AG04449 (cell line): ENCODE results near the gene ZNF438.
"Not testable (repeated sequence)": the region's sequence is repeated elsewhere in the genome, so short reads cannot be mapped to it uniquely, and the experiment has no call there.

Source experiments
- CTCF ChIA-PET: fragments of 350-600 bp; formaldehyde crosslinking; extraction: SDS; loops from one replicate; lab custom pipeline; 2021; ENCODE audit warnings: antibody characterized with exemption; lab: Yijun Ruan, JAX
- POLR2A ChIA-PET: fragments of 400-600, 350-600 bp; formaldehyde crosslinking; extraction: SDS; loops from one replicate; lab custom pipeline; 2020; ENCODE audit warnings: antibody characterized with exemption, inconsistent platforms; lab: Yijun Ruan, JAX
- DNase-seq: peaks from one replicate; pipeline ENCODE4 v3.0.0-alpha.2; 2010; ENCODE audit warnings: low read depth, low spot score
- H3K4me3 ChIP-seq: 2 replicates; pipeline ENCODE4 v1.5.1; 2011; ENCODE audit warnings: low read depth, mild to moderate bottlenecking, control low read depth, low read length
- TF ChIP-seq, protein P1 (sequence below): IDR thresholded peaks from one replicate; pipeline ENCODE4 v1.5.1; 2011; ENCODE audit warnings: mild to moderate bottlenecking, moderate library complexity, low read length, control low read depth, inconsistent platforms; ENCODE audit not compliant: insufficient read depth; ENCODE audit errors: missing control alignments

ZNF438 gene

DNA sequence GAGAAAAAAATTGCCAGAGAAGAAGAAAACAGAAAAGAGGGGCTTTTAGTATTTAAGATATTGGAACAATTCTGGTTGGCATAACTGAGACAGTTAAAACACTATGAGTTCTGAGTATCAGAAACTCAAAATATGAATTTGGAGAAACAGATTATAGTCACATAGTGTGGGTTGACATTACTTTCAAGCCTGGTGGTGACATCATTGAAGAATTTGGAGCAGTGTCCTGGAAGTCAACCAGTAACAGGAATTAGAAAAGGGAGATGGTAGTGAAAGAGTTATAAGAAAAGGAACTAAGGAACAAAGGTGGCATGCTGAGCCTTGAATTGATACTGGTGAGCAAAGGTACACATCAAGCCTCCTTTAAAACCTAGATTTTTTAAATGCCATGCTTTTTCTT lies 88.2 kb downstream of the ZNF438 start:
- ChIA-PET CTCF (no interaction called here), POLR2A (no interaction called here)
- TF ChIP-seq, protein P1, sequence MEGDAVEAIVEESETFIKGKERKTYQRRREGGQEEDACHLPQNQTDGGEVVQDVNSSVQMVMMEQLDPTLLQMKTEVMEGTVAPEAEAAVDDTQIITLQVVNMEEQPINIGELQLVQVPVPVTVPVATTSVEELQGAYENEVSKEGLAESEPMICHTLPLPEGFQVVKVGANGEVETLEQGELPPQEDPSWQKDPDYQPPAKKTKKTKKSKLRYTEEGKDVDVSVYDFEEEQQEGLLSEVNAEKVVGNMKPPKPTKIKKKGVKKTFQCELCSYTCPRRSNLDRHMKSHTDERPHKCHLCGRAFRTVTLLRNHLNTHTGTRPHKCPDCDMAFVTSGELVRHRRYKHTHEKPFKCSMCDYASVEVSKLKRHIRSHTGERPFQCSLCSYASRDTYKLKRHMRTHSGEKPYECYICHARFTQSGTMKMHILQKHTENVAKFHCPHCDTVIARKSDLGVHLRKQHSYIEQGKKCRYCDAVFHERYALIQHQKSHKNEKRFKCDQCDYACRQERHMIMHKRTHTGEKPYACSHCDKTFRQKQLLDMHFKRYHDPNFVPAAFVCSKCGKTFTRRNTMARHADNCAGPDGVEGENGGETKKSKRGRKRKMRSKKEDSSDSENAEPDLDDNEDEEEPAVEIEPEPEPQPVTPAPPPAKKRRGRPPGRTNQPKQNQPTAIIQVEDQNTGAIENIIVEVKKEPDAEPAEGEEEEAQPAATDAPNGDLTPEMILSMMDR = no peak

DNA sequence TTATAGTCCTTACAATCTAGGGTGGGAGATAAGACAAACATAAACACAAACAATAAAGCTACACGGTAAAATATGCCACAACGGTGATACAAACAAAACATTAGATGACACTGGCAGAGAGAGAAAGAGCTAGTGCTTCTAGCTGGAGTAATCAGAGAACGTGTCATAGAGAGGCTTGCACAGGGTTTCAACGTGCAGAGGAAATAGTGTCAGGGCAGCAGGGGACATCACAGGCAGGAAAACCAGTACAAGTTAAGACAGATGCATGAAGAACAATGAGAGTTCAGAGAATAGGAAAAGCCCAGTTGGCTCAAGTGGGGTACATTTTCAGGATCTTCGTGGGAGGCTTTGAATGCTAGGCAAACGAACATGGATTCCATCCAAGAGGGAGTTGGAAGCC lies 91.4 kb downstream of the ZNF438 start:
- no peak for DNase-seq
- CTCF ChIA-PET = no interaction called here
- TF ChIP-seq, protein P1 = no peak
- POLR2A ChIA-PET = no interaction called here
- no peak overlapping the region for H3K4me3 ChIP-seq

More for the DNA sequence above, 88.2 kb downstream of the ZNF438 start:
- no peak for DNase-seq
- no peak overlapping the region for H3K4me3 ChIP-seq

DNA sequence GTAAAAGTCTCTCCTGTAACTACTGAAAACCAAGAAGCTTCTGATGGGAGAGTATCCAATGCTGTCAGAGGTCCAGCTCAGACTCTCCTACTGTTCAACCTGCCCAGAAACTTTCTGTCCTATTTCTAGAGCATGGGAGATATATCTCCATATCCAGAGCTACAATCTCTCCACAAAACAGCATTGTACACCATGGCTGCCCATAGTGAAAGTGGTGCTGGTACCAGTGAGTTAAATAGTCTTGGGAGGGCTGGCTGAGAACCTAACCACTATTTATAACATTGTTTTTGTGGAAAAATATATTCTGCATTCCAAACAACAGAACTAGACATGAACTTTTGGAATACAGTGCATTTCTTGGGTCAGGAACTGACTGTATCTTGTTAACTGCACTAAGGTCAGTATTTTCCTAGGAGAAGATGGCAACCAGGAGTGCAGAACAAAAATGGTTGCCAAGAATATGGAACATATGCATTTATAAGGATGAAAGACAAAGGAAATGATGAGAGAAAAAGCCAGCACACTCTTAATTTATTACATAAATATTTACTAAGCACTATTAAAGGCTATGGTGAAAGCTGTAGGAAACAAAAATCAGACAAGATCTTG lies 91.9 kb downstream of the ZNF438 start:
- no peak for DNase-seq
- TF ChIP-seq, protein P1 = no peak
- CTCF ChIA-PET = no interaction called here
- POLR2A ChIA-PET = no interaction called here
- no peak overlapping the region for H3K4me3 ChIP-seq

DNA sequence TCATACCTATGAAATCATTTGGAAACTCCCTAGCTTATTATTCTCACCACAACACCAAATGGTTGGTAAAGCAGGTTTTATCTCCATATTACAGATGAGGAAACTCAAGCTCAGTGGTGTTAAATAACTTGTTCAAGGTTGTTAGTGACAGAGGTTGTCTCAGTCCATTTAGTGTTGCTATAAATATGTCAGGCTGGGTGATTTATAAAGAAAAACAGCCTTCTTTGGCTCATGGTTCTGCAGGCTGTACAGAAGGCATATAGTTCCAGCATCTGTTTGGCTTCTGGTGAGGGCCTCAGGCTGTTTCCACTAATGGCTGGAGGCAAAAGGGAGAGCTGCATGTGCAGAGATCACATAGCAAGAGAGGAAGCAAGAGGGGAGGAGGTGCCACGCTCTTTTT lies 96.6 kb downstream of the ZNF438 start:
- TF ChIP-seq, protein P1 = no peak
- no peak for DNase-seq
- H3K4me3 ChIP-seq = no peak overlapping the region
- CTCF ChIA-PET = interaction anchor here (1.2 kb wide), 1 partner anchor 9 kb away, joined by 3 read pairs; no protein-coding TSS in a partner anchor
- POLR2A ChIA-PET = no interaction called here

DNA sequence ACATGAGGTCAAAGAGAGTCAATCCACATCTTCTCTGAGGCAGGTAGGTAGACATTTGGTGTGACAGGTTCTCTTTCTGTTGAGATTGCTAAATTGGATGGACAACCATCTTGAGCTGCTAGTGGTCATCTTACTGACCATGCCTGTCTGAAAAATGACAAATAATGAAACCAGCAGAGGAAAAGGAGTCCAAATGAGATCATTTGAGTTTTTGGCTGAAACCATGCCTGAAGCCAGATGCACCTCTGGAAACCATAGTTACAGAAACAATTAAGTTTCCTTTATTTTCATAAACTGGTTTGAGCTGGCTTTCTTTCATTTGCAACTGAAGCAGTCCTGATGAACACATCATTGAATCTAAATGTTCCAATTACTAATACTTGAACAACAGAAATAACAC lies 100.6 kb downstream of the ZNF438 start:
- CTCF ChIA-PET = no interaction called here
- H3K4me3 ChIP-seq = no peak overlapping the region
- no peak for DNase-seq
- TF ChIP-seq, protein P1 = no peak
- POLR2A ChIA-PET = no interaction called here

DNA sequence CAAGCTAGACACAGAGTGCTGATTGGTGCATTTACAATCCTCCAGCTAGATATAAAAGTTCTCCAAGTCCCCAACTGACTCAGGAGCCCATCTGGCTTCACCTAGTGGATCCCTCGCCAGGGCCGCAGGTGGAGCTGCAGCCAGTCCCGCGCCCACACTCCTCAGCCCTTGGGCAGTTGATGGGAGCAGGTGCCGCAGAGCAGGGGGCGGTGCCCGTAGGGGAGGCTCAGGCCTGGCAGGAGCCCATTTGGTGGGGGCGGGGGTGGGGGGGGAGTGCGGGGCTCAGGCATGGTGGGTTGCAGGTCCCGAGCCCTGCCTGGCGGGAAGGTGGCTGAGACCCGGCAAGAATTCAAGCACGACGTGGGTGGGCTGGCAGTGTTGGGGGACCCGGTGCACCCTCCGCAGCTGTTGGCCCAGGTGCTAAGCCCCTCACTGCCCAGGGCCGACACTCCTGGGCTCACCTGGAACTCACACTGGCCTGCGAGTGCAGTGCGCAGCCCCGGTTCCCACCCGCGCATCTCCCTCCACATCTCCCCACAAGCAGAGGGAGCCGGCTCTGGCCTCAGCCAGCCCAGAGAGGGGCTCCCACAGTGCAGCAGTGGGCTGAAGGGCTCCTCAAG lies 101.7 kb downstream of the ZNF438 start:
- CTCF ChIA-PET = no interaction called here
- TF ChIP-seq, protein P1 = no peak
- POLR2A ChIA-PET = no interaction called here
- no peak overlapping the region for H3K4me3 ChIP-seq
- DNase-seq = no peak

DNA sequence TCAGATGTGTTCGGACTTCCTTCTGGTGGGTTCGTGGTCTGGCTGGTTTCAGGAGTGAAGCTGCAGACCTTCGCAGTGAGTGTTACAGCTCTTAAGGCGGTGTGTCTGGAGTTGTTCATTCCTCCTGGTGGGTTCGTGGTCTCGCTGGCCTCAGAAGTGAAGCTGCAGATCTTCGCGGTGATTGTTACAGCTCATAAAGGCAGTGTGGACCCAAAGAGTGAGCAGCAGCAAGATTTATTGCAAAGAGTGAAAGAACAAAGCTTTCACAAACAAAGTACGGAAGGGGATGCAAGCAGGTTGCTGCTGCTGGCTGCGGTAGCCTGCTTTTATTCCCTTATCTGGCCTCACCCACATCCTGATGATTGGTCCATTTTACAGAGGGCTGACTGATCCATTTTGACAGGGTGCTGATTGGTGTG lies 102.3 kb downstream of the ZNF438 start:
- POLR2A ChIA-PET = interaction anchor here (0.5 kb wide), 1 partner anchor 211 kb away, joined by 3 read pairs; no protein-coding TSS in a partner anchor
- H3K4me3 ChIP-seq, DNase-seq, CTCF ChIA-PET: not testable (repeated sequence)
